ENCODE results near the gene PDE3A.

PDE3A gene

GRCh38 chr12:20426957-20427356, 58.6 kb downstream of the PDE3A start:
- DNase-seq, result no peak

- DNase-seq, result no peak
Measured at GRCh38 chr12:20429852-20430251, 61.5 kb downstream of the PDE3A start.

GRCh38 chr12:20432290-20432689, 64.0 kb downstream of the PDE3A start:
- DNase-seq, result no peak

- DNase-seq, result no peak
Measured at GRCh38 chr12:20434996-20435395, 66.7 kb downstream of the PDE3A start.

GRCh38 chr12:20436316-20436715, 68.0 kb downstream of the PDE3A start:
- no peak for DNase-seq

- no peak for DNase-seq
Measured at GRCh38 chr12:20438299-20438779, 70.0 kb downstream of the PDE3A start.

- no peak for DNase-seq
Measured at GRCh38 chr12:20439626-20440025, 71.3 kb downstream of the PDE3A start.

- no peak for DNase-seq
Measured at GRCh38 chr12:20440408-20440807, 72.1 kb downstream of the PDE3A start.

- no peak for DNase-seq
Measured at GRCh38 chr12:20442322-20442721, 74.0 kb downstream of the PDE3A start.

- no peak for DNase-seq
Measured at GRCh38 chr12:20443255-20443654, 74.9 kb downstream of the PDE3A start.

GRCh38 chr12:20443792-20444191, 75.5 kb downstream of the PDE3A start:
- no peak for DNase-seq

GRCh38 chr12:20444595-20445170, 76.3 kb downstream of the PDE3A start:
- no peak for DNase-seq

- no peak for DNase-seq
Measured at GRCh38 chr12:20445687-20446086, 77.3 kb downstream of the PDE3A start.

GRCh38 chr12:20446836-20447235, 78.5 kb downstream of the PDE3A start:
- DNase-seq, result no peak

GRCh38 chr12:20448781-20449180, 80.4 kb downstream of the PDE3A start:
- no peak for DNase-seq

GRCh38 chr12:20450591-20451180, 82.3 kb downstream of the PDE3A start:
- DNase-seq, result no peak

- DNase-seq, result no peak
Measured at GRCh38 chr12:20451761-20452160, 83.4 kb downstream of the PDE3A start.

GRCh38 chr12:20452496-20453010, 84.2 kb downstream of the PDE3A start:
- no peak for DNase-seq

GRCh38 chr12:20453756-20454310, 85.5 kb downstream of the PDE3A start:
- DNase-seq, result no peak

- no peak for DNase-seq
Measured at GRCh38 chr12:20455001-20455706, 86.8 kb downstream of the PDE3A start.

GRCh38 chr12:20457582-20457981, 89.2 kb downstream of the PDE3A start:
- no peak for DNase-seq

- DNase-seq, result no peak
Measured at GRCh38 chr12:20458011-20458410, 89.7 kb downstream of the PDE3A start.

- DNase-seq, result no peak
Measured at GRCh38 chr12:20459920-20460319, 91.6 kb downstream of the PDE3A start.

GRCh38 chr12:20460956-20461355, 92.6 kb downstream of the PDE3A start:
- no peak for DNase-seq

Measured in activated CD4-positive, alpha-beta T cell treated with anti-CD3 and anti-CD28 coated beads for 48 hours (primary cell).